ENCODE results near the gene PER2. TPM values are rescaled to one million over a fixed set of nuclear protein-coding genes. Genes with fewer than 3 reads are reported as not detected.
A peak's percentile ranks its signal among the peaks of the same experiment; 100 is the strongest.

The PER2 gene
- total RNA-seq, 1 experiment from 2014 or later: 6.6 TPM

DNA sequence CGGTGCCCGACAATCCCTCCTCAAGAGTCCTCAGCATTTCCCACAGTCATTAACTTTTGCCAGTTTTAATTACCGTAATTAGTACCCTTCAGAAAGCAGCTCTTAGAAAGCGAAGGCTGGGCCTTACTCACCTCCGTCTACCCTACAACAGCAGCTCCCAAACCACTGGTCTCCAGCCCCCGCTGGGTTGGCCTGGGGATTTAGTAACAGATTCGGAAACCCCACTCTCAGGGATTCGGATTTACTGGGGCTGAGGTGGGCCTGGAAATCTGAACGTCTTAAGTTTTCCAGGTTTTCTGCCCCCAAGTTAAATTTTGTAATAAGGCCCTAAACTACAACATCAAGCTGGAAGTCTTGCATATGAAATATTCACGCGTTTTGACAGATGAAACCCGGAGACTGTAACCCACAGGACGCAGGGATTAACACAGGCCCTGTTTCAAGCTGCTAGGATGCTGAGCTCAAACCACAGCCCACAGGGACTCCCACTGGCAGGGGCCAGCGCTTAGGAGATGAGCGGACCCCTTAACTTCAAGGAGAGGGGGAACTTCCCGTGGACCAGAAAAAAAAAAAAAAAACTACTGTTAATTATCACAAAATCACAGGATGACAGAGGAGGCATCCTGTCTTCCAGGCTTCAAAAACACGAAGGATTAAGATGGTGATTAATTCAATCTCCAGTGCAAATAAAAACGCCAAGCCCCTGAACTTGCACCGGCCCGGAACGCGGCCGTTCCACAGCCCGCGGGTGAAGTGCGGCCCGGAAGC lies 85.9 kb downstream of the PER2 start:
- DNase-seq (ENCODE audit: low spot score): no peak
- Mint-ChIP-seq H3K27me3 (ENCODE audit: low read depth) (peaks cover 15% of the 10 kb centered on the region), H3K4me1 (peaks cover 16% of the 10 kb centered on the region), H3K9me3 (peaks cover 10% of the 10 kb centered on the region), H3K4me3 (peak overlapping the region; percentile 82), H3K27ac (peak overlapping the region; percentile 20; the same call in 1 of the 2 replicates), H3K36me3 (peaks cover 9% of the 10 kb centered on the region)
- ChIA-PET CTCF (interaction anchor here (1.2 to 1.5 kb wide), 2 partner anchors 41 to 61 kb away, joined by 3 to 6 read pairs; no protein-coding TSS in a partner anchor), POLR2A (interaction anchor here (0.7 kb wide), 1 partner anchor 68 kb away, joined by 3 read pairs; no protein-coding TSS in a partner anchor)
- TF ChIP-seq, protein P1, sequence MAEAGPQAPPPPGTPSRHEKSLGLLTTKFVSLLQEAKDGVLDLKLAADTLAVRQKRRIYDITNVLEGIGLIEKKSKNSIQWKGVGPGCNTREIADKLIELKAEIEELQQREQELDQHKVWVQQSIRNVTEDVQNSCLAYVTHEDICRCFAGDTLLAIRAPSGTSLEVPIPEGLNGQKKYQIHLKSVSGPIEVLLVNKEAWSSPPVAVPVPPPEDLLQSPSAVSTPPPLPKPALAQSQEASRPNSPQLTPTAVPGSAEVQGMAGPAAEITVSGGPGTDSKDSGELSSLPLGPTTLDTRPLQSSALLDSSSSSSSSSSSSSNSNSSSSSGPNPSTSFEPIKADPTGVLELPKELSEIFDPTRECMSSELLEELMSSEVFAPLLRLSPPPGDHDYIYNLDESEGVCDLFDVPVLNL (CRISPR knock-in tag; IDR thresholded peaks at IDR 0.05; ENCODE audit: borderline replicate concordance, low read depth): no peak
- 0 out of 2 replicates have a peak, but pooled peaks have one; percentile 7 for TF ChIP-seq JUN (CRISPR knock-in tag; IDR thresholded peaks at IDR 0.05)
- no peak for TF ChIP-seq TCF7 (CRISPR knock-in tag; IDR thresholded peaks at IDR 0.05; ENCODE audit: low read depth)
- ATAC-seq: no peak

Other genes with a start within 250 kb of the PER2 start
- 68.4 to 70.2 TPM (median 69.6 TPM) in 3 replicates for gene SCLY, start 227.6 kb downstream of the PER2 start, total RNA-seq (2021)
- 1.1 to 1.4 TPM (median 1.1 TPM) in 3 replicates for gene ESPNL, start 188.3 kb downstream of the PER2 start, total RNA-seq (2021)
- gene KLHL30, start 149.9 kb downstream of the PER2 start, total RNA-seq (2021): 0.07 TPM in 1 of 3 replicates, not detected in the others
- gene ERFE, start 129.6 kb downstream of the PER2 start, total RNA-seq (2021): 4.5 to 6.3 TPM (median 6.0 TPM) in 3 replicates
- gene ILKAP, start 84.9 kb downstream of the PER2 start, total RNA-seq (2021): 26.4 to 32.7 TPM (median 26.7 TPM) in 3 replicates
- gene HES6, start 48.6 kb downstream of the PER2 start, total RNA-seq (2021): 52.1 to 63.9 TPM (median 63.4 TPM) in 3 replicates
- gene TRAF3IP1, start 31.9 kb upstream of the PER2 start, total RNA-seq (2021): 14.7 to 18.7 TPM (median 16.8 TPM) in 3 replicates
- gene ASB1, start 138.3 kb upstream of the PER2 start, total RNA-seq (2021): 36.2 to 43.9 TPM (median 39.1 TPM) in 3 replicates